Cardiac muscle cell (in vitro differentiated cells and primary cell): Measurements from ENCODE around the gene HSP90B1. TPM values are rescaled to one million over a fixed set of nuclear protein-coding genes. Genes with fewer than 3 reads are reported as not detected.

Experiments
- DNase-seq, 2 donors: peaks; one replicate each; pipeline versions ENCODE4 v3.0.0 to v3.0.0-alpha.2; 2010 to 2017; ENCODE audit warnings: low read depth in 1 of 2, low spot score in 1 of 2
- H3K27ac ChIP-seq: fragments of 200-600 bp; sonication (generic); 2 replicates; pipeline ENCODE4 v1.5.1; 2016
- H3K27me3 ChIP-seq: fragments of 200-600 bp; sonication (generic); 2 replicates; pipeline ENCODE4 v1.6.0; 2016; ENCODE audit warnings: control low read depth
- H3K36me3 ChIP-seq: fragments of 200-600 bp; sonication (generic); 2 replicates; pipeline ENCODE4 v1.5.1; 2016; ENCODE audit warnings: control low read depth
- H3K4me1 ChIP-seq: fragments of 200-600 bp; sonication (generic); 2 replicates; pipeline ENCODE4 v1.8.1; 2017; ENCODE audit warnings: low read depth, mild to moderate bottlenecking, mixed run types
- H3K4me3 ChIP-seq: fragments of 200-600 bp; sonication (generic); 2 replicates; pipeline ENCODE4 v1.5.1; 2016; ENCODE audit warnings: mild to moderate bottlenecking
- H3K9me3 ChIP-seq: fragments of 200-600 bp; sonication (generic); 2 replicates; pipeline ENCODE4 v1.5.1; 2017; ENCODE audit warnings: low read depth, mild to moderate bottlenecking, control low read depth
- CTCF ChIP-seq: IDR thresholded peaks from 2 replicates; pipeline ENCODE4 v1.5.1; 2012; ENCODE audit warnings: low read depth, mild to moderate bottlenecking, low read length
- polyA plus RNA-seq: library from polyadenylated mRNA; unstranded; fragments of >200 nt; fragmentation: Nextera tagmentation; extraction: Ambion mirVana; gene quantifications from 2 replicates; pipeline ENCODE4 v1.2.1, GENCODE V29; 2016
- total RNA-seq: library from RNA; depleted of rRNA; stranded (reverse); fragments of >200 nt; gene quantifications from 2 replicates; pipeline ENCODE4 v1.2.3, GENCODE V29; 2016

The HSP90B1 gene
- total RNA-seq (386 and 610 TPM in 2 replicates), polyA plus RNA-seq (473 and 1,006 TPM in 2 replicates)

- Histone ChIP-seq H3K9me3 (no peaks in the 10 kb centered on the region), H3K4me3 (peak within 1 kb of the TSS; percentile 91), H3K27me3 (no peaks in the 10 kb centered on the region), H3K27ac (peak within 1 kb of the TSS; percentile 97), H3K36me3 (peaks cover 37% of the 10 kb centered on the region), H3K4me1 (peaks cover 30% of the 10 kb centered on the region)
- DNase-seq = peak; percentile 100
- TF ChIP-seq CTCF = no peak
Observed at GRCh38 chr12:103930034-103930786, at the start of gene HSP90B1. TSS of gene HSP90B1 (plus strand) at chr12:103930410. CDS start at chr12:103930516, 106 bp downstream.

GRCh38 chr12:103881261-103881660 is 48.9 kb upstream of the HSP90B1 start:
- Histone ChIP-seq H3K27me3 (no peaks in the 10 kb centered on the region), H3K4me1 (no peaks in the 10 kb centered on the region), H3K9me3 (no peaks in the 10 kb centered on the region), H3K4me3 (no peak overlapping the region), H3K27ac (no peak overlapping the region), H3K36me3 (no peaks in the 10 kb centered on the region)
- TF ChIP-seq CTCF = no peak
- no peak for DNase-seq

- H3K36me3 ChIP-seq = no peaks in the 10 kb centered on the region
Observed at GRCh38 chr12:103882861-103883596, 47.2 kb upstream of the HSP90B1 start.

GRCh38 chr12:103883908-103884307 is 46.3 kb upstream of the HSP90B1 start:
- TF ChIP-seq CTCF = no peak
- Histone ChIP-seq H3K36me3 (no peaks in the 10 kb centered on the region), H3K9me3 (no peaks in the 10 kb centered on the region), H3K27me3 (no peaks in the 10 kb centered on the region), H3K27ac (no peak overlapping the region), H3K4me1 (no peaks in the 10 kb centered on the region), H3K4me3 (no peak overlapping the region)
- DNase-seq = no peak

More at GRCh38 chr12:103882861-103883596, 47.2 kb upstream of the HSP90B1 start:
- no peaks in the 10 kb centered on the region for H3K4me1 ChIP-seq
- DNase-seq = peak in 1 of 2 donors; percentile 19
- H3K27me3 ChIP-seq = no peaks in the 10 kb centered on the region
- H3K4me3 ChIP-seq = no peak overlapping the region
- H3K9me3 ChIP-seq = no peaks in the 10 kb centered on the region
- H3K27ac ChIP-seq = no peak overlapping the region
- no peak for TF ChIP-seq CTCF

GRCh38 chr12:103884316-103884715 is 45.9 kb upstream of the HSP90B1 start:
- Histone ChIP-seq H3K27ac (no peak overlapping the region), H3K4me3 (no peak overlapping the region), H3K9me3 (no peaks in the 10 kb centered on the region), H3K4me1 (no peaks in the 10 kb centered on the region), H3K36me3 (no peaks in the 10 kb centered on the region), H3K27me3 (no peaks in the 10 kb centered on the region)
- peak; percentile 47 to 81 for DNase-seq
- peak; percentile 57 for TF ChIP-seq CTCF
